GM04504 (cell line): ENCODE data around the gene CARD11.
"Not testable (repeated sequence)": the region's sequence is repeated elsewhere in the genome, so short reads cannot be mapped to it uniquely, and the experiment has no call there.

Experiments used
- DNase-seq: peaks from one replicate; pipeline ENCODE4 v3.0.0-alpha.2; 2012; ENCODE audit warnings: low read depth

Gene CARD11

DNA sequence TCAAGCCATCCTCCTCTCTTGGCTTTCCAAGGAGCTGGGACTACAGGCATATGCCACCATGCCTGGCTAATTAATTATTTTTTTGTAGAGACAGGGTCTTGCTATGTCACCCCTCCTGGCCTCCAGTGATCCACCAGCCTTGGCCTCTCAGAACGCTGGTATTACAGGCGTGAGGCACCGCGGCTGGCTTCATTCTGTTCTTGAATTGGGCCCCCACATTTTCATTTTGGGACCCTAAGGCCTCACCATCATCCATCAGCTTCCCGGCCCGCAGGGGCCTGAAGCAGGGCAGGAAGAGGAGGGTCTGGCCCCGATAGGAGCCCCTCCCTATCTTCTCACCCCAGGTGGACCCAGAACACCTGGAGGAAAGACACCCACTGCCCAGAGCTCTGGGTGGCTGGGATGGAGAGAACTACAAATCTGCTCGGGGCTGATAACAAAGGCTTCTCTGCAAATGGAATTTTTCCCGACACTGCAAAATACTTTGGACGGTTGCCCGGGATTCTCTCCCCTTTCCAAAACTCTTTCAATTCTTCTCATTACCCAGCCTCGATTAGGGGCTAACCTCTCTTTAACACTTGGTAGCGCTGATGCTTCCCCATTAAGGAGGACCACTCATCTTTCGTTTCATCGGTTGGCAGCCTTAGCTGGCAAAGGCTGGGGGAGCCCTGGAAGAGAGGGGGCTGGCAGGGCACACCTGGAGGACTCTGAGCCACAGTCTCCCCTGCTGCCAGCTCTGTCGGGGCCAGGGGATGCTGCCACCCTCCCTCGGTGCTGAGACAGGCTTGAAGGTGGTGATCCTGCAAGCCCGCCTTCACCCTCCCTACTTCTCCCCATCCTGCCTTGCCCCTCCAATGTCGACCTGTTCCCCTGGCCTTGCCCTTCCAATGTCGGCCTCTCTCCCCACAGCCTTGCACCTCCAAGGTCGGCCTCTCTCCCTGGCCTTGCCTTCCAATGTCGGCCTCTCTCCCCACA is 118.5 kb downstream of the CARD11 start:
- DNase-seq = no peak

DNA sequence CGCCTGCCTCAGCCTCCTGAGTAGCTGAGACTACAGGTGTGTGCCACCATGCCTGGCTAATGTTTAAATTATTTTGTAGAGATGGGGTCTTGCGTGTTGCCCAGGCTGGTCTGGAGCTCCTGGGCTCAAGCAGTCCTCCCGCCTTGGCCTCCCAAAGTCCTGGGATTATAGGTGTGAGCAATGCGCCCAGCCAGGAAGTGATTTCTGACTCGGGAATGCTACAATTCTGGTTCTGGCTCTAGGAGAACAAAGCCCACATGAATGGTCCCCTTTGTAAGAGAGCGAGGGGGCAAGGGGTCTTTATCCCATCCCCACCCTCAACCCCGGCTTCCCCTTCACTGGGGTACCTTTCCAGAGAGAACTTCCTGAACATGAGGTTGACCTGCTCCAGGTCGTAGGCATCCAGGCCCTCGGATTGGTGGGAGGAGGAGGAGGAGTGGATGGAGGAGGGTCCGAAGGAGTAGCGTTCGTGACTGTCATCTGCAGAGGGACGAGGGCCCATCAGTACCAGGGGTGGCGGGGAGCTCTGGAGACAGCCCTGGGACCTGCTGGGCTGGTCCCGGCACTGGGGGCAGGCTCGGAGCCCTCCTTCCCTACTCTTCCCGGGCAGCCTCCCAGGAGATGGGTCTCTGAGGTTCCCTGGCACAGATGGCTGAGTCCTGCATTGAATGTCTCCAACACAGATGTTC is 119.6 kb downstream of the CARD11 start:
- no peak for DNase-seq

DNA sequence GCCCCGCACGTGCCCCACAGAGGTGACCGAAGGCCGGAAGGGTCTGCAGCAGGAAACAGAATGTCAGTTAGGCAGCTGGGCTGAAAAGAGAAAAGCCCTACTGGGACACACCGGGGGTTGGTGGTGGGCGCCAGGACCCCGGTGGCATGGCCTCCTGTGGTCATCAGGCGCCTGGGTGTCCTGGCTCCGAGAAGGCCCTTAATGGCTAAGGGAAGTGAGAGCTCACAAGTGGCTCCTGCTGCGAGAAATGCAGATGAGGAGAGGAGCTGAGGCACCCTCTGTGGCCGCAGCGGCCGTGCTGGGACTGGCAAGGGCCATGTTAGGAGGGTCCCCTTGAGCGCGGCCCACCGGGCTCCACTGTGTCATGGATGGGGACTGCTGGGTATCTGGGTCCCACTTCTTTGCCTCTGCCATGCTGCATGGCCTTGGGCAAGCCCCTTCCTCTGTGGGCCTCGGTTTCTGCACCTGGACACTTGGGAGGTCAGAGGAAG is 120.3 kb downstream of the CARD11 start:
- DNase-seq = no peak

DNA sequence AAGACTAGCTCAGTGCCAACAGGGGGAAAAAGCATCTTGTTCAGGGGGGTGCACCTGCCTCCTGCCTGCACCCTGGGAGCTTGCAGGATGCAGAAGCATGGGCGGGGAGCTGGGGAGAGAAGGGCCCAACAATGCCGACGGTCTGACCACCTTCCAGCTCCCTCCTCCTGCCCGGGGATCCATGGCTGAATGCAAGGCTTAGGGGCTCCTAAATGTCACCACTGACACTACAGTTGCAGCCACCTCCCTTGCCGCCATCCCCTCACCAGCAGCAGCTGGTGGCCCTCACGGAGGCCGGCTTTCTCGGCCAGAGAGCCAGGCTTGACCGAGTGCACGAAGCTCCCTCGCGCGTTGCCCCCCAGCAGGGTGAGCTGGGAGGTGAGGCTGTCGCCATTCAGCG is 120.8 kb downstream of the CARD11 start:
- DNase-seq = no peak

DNA sequence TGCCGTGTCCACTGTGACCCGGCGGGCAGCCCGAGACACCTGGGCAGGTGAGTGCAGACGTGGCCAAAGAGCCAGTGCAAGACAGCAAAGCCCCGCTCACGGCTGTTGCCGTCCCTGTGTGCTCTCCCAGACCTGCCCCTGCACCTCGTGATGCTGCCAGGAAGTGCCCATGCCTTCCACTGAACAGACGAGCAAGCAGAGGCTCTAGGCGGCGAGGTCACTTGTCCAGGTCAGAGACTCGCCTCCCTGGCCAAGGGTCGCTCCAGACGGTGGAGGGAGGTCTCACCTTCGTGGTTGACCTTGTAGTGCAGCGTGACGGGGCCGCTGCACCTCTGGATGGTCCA is 121.3 kb downstream of the CARD11 start:
- DNase-seq = no peak

DNA sequence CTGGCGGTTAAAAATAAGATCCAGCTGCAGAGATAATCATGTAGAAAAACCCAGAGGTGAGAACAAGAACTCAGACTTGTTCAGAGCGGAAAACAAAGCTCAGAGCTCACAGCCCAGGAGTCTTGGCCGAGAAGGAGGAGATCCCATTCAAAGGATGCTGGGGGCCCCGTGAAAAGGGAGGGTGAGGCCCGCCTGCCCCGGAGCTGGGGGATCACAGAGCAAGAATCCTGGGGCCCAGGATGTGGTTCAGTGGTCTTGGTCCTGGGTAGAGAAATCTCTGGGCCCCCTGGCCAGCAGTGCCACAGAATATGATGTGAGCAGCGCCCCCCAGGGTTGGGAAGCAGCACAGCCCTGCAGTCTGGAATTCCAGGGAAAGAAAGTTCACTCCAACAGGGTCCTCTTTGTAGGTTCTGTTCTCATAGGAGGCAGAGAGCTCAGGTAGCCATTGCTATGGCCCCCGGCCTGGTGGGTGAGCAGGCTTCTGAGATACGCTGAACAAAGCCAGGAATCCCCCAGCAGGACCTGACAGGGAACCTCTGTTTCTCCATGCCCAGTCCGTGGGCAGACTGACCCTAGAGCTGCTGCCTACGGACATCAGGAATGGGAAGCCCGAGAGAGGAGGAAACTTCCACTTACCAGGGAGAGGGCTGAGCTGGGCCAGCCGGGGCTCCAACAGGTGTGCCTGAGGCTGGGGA is 121.9 kb downstream of the CARD11 start:
- no peak for DNase-seq

DNA sequence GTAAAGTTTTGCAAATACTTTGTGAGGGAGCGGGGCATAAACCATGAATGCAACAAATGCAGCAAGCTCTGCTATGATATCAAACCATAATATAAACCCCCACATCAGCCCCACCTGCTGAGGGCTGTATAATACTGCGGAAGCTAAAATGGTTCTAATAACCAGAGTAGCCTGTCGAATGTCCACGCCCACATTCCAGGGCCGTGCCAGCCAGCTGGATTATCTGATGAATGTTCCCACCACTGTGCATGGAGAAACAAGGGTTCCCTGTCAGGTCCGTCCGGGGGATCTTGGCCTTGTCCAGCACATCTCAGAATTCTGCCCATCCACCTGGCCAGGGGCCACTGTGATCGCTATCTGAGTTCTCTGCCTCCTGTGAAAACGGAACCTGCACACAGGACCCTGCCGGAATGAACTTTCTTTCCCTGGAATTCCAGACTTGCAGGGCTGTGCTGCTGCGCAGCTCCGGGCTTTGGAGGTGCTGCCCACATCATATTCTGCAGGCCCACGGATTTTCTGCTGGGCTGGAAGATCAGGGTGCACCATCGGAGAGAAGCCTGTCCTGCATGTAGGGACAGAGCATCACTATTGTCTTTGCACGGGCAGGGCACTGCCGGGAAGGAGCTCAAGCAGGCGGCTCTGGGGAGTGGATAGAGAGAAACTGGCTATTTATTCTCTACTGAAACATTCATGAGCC is 122.6 kb downstream of the CARD11 start:
- no peak for DNase-seq

DNA sequence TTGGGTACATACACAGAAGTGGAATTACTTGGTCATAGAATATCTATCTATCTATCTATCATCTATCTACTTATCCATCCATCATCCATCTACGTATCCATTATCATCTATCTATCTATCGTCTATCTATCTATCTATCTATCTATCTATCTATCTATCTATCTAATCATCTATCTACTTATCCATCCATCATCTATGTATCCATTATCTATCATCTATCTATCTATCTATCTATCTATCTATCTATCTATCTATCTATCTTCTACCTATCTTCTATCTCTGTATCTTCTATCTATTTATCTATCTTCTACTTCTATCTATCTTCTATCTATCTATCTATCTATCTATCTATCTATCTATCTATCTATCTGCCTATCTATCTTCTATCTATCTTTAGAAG is 123.2 kb downstream of the CARD11 start:
- DNase-seq = not testable (repeated sequence)

DNA sequence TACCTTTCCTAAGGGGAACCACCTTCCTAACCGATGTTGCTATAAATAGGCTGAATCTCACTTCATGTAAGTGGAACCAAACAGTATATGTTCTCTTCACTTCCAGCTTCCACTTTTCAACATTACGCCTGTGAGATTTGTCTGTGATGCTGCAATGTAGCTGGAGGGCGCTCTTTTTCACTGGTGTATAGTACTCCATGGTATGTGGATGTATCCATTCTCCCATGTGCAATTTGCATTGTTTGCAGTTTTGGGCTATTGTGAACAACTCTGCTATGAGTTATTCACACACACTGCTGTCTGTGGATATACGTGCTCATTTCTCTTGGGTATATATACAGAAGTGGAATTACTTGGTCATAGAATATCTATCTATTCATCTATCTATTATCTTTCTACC is 123.6 kb downstream of the CARD11 start:
- no peak for DNase-seq

DNA sequence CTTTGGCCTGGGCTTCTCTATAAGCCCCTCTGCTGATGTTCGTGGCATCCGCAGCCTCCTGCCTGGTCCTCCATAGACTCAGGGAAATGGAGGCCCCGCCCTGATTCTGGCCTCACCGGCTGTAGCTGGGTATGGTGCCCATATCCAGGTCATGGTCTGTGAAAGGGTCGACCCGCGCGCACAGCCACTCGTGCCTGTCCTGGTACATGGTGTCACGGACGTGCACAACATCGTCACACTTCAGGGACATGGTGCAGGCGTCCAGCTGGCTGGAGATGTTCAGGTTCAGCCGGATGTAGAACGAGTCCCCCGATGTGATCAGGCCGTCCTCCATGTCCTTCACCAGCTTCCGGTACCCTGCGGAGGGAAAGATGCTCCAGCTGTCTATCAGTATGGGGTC is 124.4 kb downstream of the CARD11 start:
- no peak for DNase-seq

DNA sequence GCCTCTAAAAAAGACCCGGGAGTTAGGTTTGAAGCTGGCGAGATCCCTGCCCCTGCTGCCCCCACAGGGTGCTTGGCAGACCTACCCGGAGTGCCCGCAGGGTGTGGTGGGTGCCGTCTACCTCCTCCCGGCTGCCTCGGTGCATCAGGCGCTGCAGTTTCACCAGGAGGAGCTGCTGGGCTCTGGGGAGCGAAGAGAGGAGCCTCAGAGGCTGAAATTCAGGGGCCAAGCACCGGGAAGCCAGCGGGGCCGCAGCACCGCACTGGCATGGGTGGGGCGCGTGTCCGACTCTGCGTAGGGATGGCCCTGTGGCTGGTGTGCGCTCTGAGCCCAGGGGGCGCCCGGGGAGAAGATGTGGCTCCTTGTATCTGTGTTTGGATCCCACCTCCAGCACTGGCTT is 125.3 kb downstream of the CARD11 start:
- DNase-seq = no peak

DNA sequence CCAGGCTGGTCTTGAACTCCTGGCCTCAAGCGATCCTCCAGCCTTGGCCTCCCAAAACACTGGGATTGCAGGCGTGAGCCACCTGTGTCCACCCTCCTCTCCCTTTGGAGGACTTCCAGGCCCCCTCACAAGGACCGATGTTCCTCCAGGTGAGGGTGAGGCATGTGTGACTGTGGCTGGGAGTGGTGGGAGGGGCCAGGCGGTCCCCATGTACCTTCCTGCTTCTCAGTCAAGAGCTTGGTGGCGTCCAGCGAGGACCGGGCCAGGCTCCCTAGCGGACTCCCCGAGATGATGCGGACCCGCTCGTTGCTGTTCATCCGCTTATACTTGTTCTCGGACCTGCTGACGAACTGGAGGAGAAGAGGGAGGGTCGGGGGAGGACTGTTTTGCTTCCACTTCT is 128.6 kb downstream of the CARD11 start:
- no peak for DNase-seq

DNA sequence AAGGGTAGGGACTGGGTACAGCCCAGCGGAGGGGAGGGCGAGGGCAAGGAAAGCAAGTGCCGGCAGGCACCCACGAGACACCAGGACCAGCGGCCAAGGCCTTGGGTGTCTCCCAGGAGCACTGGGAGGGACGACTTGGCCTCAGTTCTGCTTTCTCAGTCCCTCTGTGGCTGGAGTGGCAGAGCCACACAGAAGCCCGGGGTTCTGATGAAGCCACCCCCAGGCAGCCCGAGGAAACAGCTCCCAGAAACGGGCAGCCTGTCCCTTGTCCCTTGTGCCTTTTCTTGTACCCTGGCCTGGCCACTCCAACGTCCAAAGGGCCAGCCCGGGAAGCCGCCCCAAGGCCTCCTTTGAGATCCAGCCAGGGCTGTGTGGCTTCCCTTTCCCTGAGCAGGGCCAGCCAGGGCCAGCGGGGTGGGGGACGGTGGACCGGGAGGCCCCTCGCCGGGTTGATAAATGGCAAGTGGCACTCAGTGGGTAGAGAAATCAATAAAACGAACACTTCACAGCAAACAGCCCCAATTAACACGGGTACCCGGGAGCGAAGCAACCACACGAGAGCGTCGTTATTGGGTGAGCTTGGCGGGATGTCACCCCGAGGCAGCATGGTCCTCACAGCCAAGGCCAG is 129.8 kb downstream of the CARD11 start:
- no peak for DNase-seq

DNA sequence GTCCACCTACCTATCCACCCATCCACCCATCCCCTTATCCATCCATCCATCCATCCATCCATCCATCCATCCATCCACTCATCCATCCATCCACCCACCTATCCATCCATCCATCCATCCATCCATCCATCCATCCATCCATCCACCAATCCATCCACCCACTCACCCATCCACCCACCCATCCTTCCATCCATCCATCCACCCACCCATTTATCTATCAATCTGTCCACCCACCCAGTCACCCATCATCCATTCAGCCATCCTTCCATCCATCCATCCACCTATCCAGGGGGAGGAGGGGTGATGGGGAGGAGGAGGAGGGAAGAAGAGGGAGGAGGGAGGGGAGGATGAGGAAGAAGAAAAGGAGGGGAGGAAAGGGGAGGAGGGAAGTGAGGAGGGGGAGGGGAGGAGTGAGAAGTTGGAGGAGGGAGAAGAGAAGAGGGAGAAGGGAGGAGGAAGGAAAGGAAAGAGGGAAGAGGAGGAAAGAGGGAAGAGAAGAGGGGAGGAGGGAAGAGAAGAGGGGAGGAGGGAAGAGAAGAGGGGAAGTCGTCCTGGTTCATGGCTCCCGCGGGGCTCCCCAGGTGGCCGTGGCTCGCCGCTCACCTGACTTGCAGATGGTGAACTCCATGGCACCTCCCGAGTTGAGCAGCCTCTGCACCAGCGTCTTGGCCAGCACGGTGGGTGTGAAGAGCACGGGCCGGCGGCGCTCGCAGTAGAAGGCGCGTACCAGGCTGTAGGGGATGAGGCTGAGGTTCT is 130.8 kb downstream of the CARD11 start:
- DNase-seq = no peak

DNA sequence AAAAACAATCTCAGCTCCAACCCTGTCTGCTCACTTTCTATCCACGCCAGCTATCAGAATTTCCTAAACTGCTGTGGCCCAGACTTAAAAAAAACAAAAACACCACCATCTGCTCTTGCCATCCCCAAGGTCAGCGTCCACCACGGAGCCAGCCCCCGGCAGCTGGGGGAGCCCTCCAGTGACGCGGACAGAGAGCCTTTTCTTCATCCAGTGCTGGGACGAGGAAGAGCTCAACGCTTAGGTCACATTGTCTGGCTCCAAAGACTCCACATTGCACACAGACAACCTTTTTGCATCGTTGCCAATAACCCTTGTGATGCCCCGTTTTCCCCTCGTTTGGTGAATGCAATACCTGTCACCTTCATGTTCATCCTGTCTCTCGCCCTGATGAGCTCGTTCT is 132.2 kb downstream of the CARD11 start:
- DNase-seq = no peak

DNA sequence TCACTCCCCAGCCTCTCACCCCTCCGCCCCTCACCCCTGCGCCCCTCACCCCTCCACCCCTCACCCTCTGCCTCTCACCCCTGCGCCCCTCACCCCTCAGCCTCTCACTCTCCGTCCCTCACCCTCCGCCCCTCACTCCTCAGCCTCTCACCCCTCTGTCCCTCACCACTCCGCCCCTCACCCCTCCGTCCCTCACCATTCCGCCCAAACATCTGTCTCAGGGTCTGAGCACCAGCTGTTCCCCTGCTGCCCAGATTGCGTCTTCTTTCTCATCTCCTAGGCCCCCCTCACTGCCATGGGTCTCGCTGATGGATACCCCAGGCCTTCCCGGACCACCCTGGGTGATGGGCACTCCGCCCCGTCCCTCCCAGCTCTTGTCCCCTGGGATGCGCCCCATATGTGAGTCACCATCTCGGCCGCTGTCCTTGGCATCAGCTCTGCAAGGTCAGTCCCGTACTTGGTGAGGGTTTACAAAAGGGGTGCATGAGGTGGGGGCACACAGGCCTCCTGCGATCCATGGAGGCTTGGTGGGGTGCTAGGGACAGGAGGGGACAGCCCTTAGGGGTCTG is 134.1 kb downstream of the CARD11 start:
- DNase-seq = no peak

DNA sequence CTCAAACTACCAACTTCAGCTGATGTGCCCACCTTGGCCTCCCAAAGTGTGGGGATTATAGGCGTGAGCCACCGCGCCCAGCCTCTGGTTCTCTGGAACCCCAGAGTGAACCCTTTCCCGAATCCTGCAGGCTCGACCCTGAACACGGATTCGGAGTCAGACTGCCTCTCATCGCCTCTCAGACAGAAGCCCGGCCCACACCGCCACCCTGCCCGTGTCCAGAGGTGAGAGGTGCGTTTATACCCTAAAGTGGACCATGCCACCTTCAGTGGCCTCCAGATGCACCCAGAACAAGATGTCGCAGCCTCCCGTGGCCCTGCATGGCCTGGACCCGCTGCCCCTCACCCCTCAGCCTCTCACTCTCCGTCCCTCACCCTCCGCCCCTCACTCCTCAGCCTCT is 134.6 kb downstream of the CARD11 start:
- DNase-seq = no peak

DNA sequence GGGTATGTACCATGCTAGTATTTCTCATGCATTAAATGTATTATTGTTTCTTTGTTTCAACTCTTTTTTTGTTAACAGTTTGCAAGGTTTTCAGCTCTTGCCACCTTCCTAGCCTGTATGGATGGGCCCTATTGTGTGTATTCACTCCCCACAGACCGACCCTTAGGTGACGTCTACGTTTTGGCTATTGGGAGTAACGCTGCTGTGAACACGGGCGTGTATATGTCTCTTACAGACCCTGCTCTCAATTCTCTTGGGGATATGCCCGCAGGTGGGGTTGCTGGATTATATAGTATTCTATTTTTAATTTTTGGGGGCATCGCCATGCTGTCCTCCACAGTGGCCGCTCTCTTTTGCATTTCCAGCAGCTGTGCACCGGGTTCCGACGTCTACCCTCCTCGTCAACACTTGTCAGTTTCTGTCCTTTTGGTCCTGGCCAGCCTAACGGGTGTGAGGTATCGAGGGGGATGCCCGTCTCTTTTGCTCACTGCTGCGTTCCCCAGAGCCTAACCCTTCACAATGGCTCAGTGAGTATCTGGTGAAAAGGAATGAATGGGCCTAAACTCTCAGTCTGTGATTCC is 135.5 kb downstream of the CARD11 start:
- no peak for DNase-seq

DNA sequence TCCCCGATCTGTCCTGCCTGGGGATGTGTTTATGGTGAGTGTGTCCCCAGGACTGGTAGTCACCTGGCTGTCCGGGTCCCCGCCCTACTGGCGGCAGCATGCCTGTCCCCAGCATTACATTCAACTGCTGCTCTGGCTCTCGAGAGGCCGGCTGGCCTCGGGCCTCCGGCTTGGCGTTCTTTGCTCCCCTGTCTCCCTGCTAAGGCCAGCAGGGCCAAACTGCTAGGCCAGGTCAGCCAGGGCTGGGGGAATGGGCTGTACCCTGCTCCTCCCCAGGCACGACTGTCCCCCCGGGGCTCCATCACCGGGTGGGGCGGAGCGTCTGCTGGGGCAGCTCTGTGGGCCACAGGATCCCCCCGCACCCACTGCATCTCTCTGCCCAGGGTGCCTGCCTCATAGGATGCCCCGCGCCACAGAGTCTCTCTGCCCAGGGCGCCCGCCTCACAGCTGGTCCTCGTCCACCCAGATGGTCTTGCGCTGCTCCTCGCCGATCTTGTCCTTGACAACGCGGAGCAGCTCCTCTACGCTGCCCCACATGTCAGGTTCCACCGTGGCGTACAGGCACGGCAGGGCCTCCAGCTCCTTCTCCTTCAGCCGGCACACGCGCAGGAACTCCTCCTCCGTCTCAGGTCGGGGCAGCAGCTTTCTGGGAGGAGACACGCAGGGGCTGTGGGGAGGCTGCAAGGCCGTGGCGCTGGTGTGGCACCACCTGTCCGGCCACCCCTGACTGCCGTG is 137.3 kb downstream of the CARD11 start:
- DNase-seq = no peak
